ENCODE measurements around the gene CAMSAP3. TPM values are rescaled to one million over a fixed set of nuclear protein-coding genes. Genes with fewer than 3 reads are reported as not detected.

CAMSAP3 gene
- total and polyA plus RNA-seq, 10 of the 15 experiments (the other 5 are each of a cell fraction or from before 2014, with no cell fraction given), result 0.03 to 6.3 (median 0.72) TPM

- ATAC-seq (no peak), FAIRE-seq (no peak), DNase-seq (ENCODE audit: low read depth, low spot score) (no peak)
- intact Hi-C loops (cut with micrococcal nuclease; ENCODE audit: unreplicated experiment) (no loop called here), in situ Hi-C loops (cut with MboI) (no loop called here)
- H3K4me2 ChIP-seq (ENCODE audit: control insufficient read depth, insufficient read depth), result no peak overlapping the region
- H3K27ac ChIP-seq (ENCODE audit: control insufficient read depth, insufficient read depth), result no peak overlapping the region
- H3K4me3 ChIP-seq, result no peak overlapping the region
- peaks cover 14% of the 10 kb centered on the region for H3K4me1 ChIP-seq (ENCODE audit: control insufficient read depth, insufficient read depth, low read length)
- H3K36me3 ChIP-seq (ENCODE audit: control insufficient read depth in 2 of 2, insufficient read depth in 2 of 2, low read length in 1 of 2), result peaks cover 0 to 7% of the 10 kb centered on the region in 2 experiments; a peak in 2 of 4 replicates
- H4K20me1 ChIP-seq (ENCODE audit: control insufficient read depth, insufficient read depth), result no peaks in the 10 kb centered on the region
- CTCF ChIA-PET, result interaction anchor here (1.3 to 2.2 kb wide), 4 partner anchors 13 to 261 kb away, joined by 3 to 12 read pairs (median 6); no protein-coding TSS in a partner anchor
- RAD21 ChIA-PET (ENCODE audit: unreplicated experiment), result interaction anchor here (1.3 kb wide), 1 partner anchor 71 kb away, joined by 3 read pairs; no protein-coding TSS in a partner anchor
- 91% methylated on average over 11 of the region's 12 CpGs for WGBS (ENCODE audit: insufficient coverage, insufficient replicate concordance, low lambda C conversion rate, missing lambda C conversion rate)
- TF ChIP-seq FOS (IDR thresholded peaks at IDR 0.05; ENCODE audit: borderline replicate concordance, extremely low read depth, insufficient read length), result no peak
- no peak overlapping the region for H3K9ac ChIP-seq (ENCODE audit: control insufficient read depth, insufficient read depth, low read length)
- BruUV-seq (replicated peaks), result no TSS peak
- H3K79me2 ChIP-seq (ENCODE audit: control insufficient read depth, insufficient read depth, low read length), result peaks cover 18% of the 10 kb centered on the region
- no peaks in the 10 kb centered on the region; the same call in 2 of the 3 replicates for H3K9me3 ChIP-seq (replicated peaks; ENCODE audit: control insufficient read depth, insufficient read depth, low read length)
- no peaks in the 10 kb centered on the region for H3K27me3 ChIP-seq (replicated peaks in 1 of 2; ENCODE audit: control insufficient read depth in 2 of 2, insufficient read depth in 2 of 2, low read length in 1 of 2)
- SMC1A ChIA-PET (ENCODE audit: uncharacterized antibody, unreplicated experiment), result interaction anchor here (1.3 to 1.4 kb wide), 2 partner anchors 9 to 71 kb away, joined by 4 read pairs; partner anchors contain the start of genes PET100 and XAB2
- H2AFZ ChIP-seq (ENCODE audit: control insufficient read depth, low read depth, low read length), result no peak overlapping the region
- POLR2A ChIA-PET, result interaction anchor here (0.7 to 1.8 kb wide), 2 partner anchors 22 to 28 kb away, joined by 3 to 6 read pairs; no protein-coding TSS in a partner anchor
Observed at GRCh38 chr19:7638802-7639465, 43.3 kb downstream of the CAMSAP3 start.

GRCh38 chr19:7639863-7640348 lies 44.2 kb downstream of the CAMSAP3 start:
- no peak for DNase-seq (ENCODE audit: low read depth, low spot score)
- no peaks in the 10 kb centered on the region for H4K20me1 ChIP-seq (ENCODE audit: control insufficient read depth, insufficient read depth)
- intact Hi-C loops (cut with micrococcal nuclease; ENCODE audit: unreplicated experiment), result no loop called here
- H3K9ac ChIP-seq (ENCODE audit: control insufficient read depth, insufficient read depth, low read length), result no peak overlapping the region
- peaks cover 0 to 7% of the 10 kb centered on the region in 2 experiments; a peak in 3 of 4 replicates for H3K36me3 ChIP-seq (ENCODE audit: control insufficient read depth in 2 of 2, insufficient read depth in 2 of 2, low read length in 1 of 2)
- H3K4me3 ChIP-seq, result no peak overlapping the region
- POLR2A ChIA-PET, result no interaction called here
- peaks cover 14% of the 10 kb centered on the region for H3K4me1 ChIP-seq (ENCODE audit: control insufficient read depth, insufficient read depth, low read length)
- peaks cover 18% of the 10 kb centered on the region for H3K79me2 ChIP-seq (ENCODE audit: control insufficient read depth, insufficient read depth, low read length)
- FAIRE-seq, result no peak
- H3K4me2 ChIP-seq (ENCODE audit: control insufficient read depth, insufficient read depth), result no peak overlapping the region
- H2AFZ ChIP-seq (ENCODE audit: control insufficient read depth, low read depth, low read length), result no peak overlapping the region
- ATAC-seq, result no peak
- H3K27me3 ChIP-seq (replicated peaks in 1 of 2; ENCODE audit: control insufficient read depth in 2 of 2, insufficient read depth in 2 of 2, low read length in 1 of 2), result no peaks in the 10 kb centered on the region
- RAD21 ChIA-PET (ENCODE audit: unreplicated experiment), result no interaction called here
- CTCF ChIA-PET, result no interaction called here
- in situ Hi-C loops (cut with MboI), result no loop called here
- H3K27ac ChIP-seq (ENCODE audit: control insufficient read depth, insufficient read depth), result no peak overlapping the region
- SMC1A ChIA-PET (ENCODE audit: uncharacterized antibody, unreplicated experiment), result no interaction called here
- no peaks in the 10 kb centered on the region; the same call in 2 of the 3 replicates for H3K9me3 ChIP-seq (replicated peaks; ENCODE audit: control insufficient read depth, insufficient read depth, low read length)
- 98% methylated on average over 13 of the region's 13 CpGs for WGBS (ENCODE audit: insufficient coverage, insufficient replicate concordance, low lambda C conversion rate, missing lambda C conversion rate)
- BruUV-seq (replicated peaks), result no TSS peak
- no peak for TF ChIP-seq JUND (IDR thresholded peaks at IDR 0.05; ENCODE audit: low read depth, low read length)
- no peak for TF ChIP-seq IRF5 (IDR thresholded peaks at IDR 0.05; ENCODE audit: borderline replicate concordance)
- 0 out of 2 replicates have a peak, but pooled peaks have one; percentile 70 for TF ChIP-seq HDGF (IDR thresholded peaks at IDR 0.05)
- TF ChIP-seq YBX1 (IDR thresholded peaks at IDR 0.05), result no peak
- no peak for TF ChIP-seq PAX5 (IDR thresholded peaks at IDR 0.05; ENCODE audit: borderline replicate concordance, low read depth, low read length)
- no peak for TF ChIP-seq NFYA (IDR thresholded peaks at IDR 0.05; ENCODE audit: borderline replicate concordance, low read depth, low read length)
- no peak for TF ChIP-seq ZNF217 (IDR thresholded peaks at IDR 0.05)
- TF ChIP-seq FOS (IDR thresholded peaks at IDR 0.05; ENCODE audit: borderline replicate concordance, extremely low read depth, insufficient read length), result no peak
- TF ChIP-seq IKZF1 (conservative IDR thresholded peaks at IDR 0.05), result no peak
- TF ChIP-seq RBBP5 (conservative IDR thresholded peaks at IDR 0.05), result no peak
- peak; percentile 78 for TF ChIP-seq BCL3 (IDR thresholded peaks at IDR 0.05; ENCODE audit: borderline replicate concordance, insufficient read depth, low read depth, low read length, poor library complexity, severe bottlenecking)
- TF ChIP-seq ATF2 (IDR thresholded peaks at IDR 0.05; ENCODE audit: low read length), result no peak
